GM12892 (cell line): ENCODE results near the gene TSPO.

Experiments
- DNase-seq: peaks from one replicate; pipeline ENCODE4 v3.0.0; 2011; ENCODE audit not compliant: insufficient read length
- FAIRE-seq: peaks from 2 replicates; lab custom pipeline; 2011; peaks lifted over from hg19 to GRCh38; lab: Jason Lieb, UNC
- POLR2A ChIP-seq: IDR thresholded peaks from 2 replicates; pipeline ENCODE4 v1.6.1; 2011; ENCODE audit warnings: low read depth, low read length, control low read depth
- POLR2AphosphoS5 ChIP-seq: IDR thresholded peaks from 2 replicates; pipeline ENCODE4 v1.6.1; 2011; ENCODE audit warnings: low read depth, low read length, control low read depth
- TAF1 ChIP-seq: IDR thresholded peaks from 2 replicates; pipeline ENCODE4 v1.6.1; 2011; ENCODE audit warnings: low read depth, mild to moderate bottlenecking, control low read depth, low read length, borderline replicate concordance

Gene TSPO

GRCh38 chr22:43186272-43187170 is 35.2 kb downstream of the TSPO start, which contains the start of gene TTLL12:
TSS of gene TTLL12 (minus strand) at chr22:43187134. CDS start at chr22:43187069, 65 bp downstream.
- TF ChIP-seq TAF1 (0 out of 2 replicates have a peak, but pooled peaks have one; percentile 40), POLR2A (peak; percentile 68; the same call in 1 of the 2 replicates), POLR2AphosphoS5 (no peak)
- peak; percentile 80 for DNase-seq
- peak; percentile 9 for FAIRE-seq

DNA sequence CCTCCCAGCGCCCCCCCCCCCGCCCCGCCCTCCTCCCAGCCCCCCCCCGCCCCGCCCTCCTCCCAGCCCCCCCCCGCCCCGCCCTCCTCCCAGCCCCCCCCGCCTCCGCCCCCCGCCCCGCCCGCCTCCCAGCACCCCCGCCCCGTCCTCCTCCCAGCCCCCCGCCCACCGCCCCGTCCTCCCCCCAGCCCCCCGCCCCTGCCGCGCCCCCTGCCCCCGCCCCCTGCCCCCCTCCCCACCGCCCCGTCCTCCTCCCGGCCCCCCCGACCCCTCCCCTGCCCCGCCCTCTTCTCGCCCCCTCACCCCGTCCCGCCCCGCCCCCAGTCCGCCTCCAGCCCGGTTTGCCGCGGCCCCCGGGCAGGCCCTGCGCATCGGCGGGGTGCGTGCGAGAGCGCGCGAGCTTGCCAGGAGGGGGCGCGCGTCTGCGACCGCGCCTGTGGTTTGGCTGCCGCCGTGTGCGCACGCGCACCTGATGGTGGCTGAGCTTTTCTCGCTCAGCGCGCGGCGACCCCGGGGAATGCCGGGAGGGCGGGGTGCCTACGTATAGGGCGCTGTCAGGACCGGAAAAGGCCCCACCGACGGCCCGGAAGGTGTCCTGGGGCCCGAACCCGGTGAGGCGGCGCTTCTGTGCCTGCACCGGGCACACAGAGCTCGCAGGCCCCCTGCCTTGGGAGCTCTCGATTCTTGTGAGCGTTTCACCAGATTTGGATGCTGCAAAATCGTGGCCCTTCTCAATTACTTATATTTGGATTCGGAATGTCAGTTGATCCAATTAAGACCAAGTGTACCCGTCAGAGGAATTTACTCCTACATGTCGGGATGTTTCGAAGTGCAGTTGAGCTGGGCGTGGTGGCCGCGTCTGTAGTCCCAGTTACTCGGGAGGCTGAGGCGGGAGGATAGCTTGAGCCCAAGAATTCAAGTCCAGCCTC is 36.1 kb downstream of the TSPO start:
- peak; percentile 98 for DNase-seq
- peak; percentile 80 for TF ChIP-seq POLR2AphosphoS5
- TF ChIP-seq POLR2A: peak; percentile 96
- TF ChIP-seq TAF1: peak; percentile 55
- peak; percentile 99 for FAIRE-seq

GRCh38 chr22:43188829-43189545 is 37.6 kb downstream of the TSPO start:
- DNase-seq (no peak), FAIRE-seq (no peak)
- TF ChIP-seq POLR2A (no peak), TAF1 (no peak), POLR2AphosphoS5 (no peak)

DNA sequence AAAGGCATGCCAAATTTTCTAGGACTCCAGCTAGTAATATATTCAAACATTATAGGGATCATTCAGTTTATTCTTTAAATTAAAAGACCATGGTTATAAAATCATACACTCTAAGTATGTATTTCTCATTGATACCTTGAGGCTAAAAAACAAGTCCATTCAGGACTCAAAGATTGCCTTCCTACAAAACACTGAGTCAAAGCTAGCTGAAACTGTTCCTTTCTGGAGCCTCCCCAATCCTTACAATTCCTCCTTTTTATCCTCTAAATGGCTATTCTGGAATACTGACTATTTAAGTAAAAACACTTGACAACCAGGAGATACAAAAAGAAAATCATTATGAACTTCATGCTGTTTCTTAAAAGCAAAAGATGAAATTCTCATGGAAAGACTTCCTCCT is 40.5 kb downstream of the TSPO start:
- FAIRE-seq (no peak), DNase-seq (no peak)
- TF ChIP-seq POLR2AphosphoS5: no peak
- no peak for TF ChIP-seq POLR2A
- no peak for TF ChIP-seq TAF1

GRCh38 chr22:43197271-43197941 is 46.0 kb downstream of the TSPO start:
- FAIRE-seq (no peak), DNase-seq (no peak)
- TF ChIP-seq POLR2A (no peak), POLR2AphosphoS5 (no peak), TAF1 (no peak)

DNA sequence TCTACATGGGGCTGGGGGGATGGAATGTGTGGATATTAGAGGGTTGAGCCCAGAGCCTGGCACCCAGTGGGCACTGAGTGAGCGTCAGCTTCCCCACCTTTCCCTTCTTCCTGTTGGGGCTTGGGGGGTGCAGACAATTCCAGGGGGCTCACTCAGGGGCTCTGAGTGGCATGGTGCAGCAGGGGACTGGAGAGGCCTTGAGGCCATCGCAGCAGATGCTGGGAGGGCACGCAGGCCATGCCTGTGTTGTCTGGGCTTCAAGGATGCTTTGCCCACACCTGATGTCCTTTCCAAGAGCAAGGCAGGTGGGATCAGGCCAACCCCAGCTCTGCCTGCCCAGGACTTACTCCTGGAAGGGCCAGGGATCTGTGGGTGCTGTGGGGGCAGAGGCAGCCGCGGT is 46.8 kb downstream of the TSPO start:
- no peak for DNase-seq
- no peak for FAIRE-seq
- TF ChIP-seq POLR2AphosphoS5 (no peak), TAF1 (no peak), POLR2A (no peak)

DNA sequence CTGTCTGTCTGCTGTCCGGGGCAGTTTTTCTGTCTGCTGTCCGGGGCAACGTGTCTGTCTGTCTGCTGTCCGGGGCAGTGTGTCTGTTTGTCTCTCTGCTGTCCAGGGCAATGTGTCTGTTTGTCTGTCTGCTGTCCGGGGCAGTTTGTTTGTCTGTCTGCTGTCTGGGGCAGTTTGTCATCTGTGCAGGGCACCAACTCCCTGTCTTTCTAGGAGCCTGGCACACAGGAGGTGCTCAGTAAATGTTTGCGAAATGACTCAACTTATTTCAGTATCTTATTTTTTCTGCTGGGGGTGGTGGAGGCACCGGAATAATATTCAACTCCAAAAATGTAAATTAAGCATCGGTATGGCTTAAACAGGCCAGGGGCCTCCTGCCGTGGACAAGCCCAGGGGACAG is 47.6 kb downstream of the TSPO start:
- no peak for DNase-seq
- no peak for TF ChIP-seq POLR2A
- no peak for FAIRE-seq

DNA sequence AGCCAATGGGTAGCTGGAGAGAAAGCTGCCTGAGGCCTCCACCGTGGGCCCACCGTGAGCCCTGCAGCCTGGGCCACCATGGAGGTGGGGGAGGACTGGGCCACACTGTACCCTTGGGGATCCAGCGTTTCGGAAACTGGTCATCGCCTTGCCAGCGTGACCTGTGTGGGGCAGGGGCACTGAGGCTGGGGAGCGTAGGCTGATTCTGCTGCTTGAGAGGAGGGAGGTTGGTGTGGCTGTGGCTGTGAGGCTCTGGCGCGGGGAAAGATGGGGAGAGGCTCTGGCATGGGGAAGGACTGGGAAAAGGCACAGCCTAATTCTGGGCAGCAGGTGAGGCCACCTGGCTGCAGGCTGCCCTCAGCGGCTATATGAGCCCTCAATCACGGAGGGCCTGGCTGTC is 48.2 kb downstream of the TSPO start:
- FAIRE-seq: no peak
- TF ChIP-seq POLR2A: no peak
- no peak for TF ChIP-seq TAF1
- TF ChIP-seq POLR2AphosphoS5: no peak
- DNase-seq: no peak

DNA sequence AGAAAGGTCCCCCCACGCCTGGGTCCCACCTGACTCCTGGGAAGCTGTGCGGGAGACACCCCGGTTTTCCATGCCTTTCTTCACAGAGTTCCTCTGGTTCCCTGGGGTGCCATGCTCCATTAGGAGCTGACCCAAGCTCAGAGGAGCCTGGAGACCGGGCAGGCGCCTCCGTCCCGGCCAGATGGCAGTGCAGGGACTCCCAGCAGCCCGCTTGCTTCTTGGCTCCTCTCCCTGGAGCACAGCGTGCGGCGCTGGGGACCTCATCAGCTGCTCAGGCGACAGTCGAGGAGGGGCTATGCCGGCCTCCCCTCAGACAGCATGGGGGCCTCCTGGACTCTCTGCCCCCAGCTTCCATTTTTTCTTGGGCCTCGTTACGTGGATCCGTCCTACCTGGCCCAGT is 48.7 kb downstream of the TSPO start:
- DNase-seq: no peak
- no peak for FAIRE-seq
- TF ChIP-seq POLR2A (no peak), POLR2AphosphoS5 (no peak), TAF1 (no peak)

DNA sequence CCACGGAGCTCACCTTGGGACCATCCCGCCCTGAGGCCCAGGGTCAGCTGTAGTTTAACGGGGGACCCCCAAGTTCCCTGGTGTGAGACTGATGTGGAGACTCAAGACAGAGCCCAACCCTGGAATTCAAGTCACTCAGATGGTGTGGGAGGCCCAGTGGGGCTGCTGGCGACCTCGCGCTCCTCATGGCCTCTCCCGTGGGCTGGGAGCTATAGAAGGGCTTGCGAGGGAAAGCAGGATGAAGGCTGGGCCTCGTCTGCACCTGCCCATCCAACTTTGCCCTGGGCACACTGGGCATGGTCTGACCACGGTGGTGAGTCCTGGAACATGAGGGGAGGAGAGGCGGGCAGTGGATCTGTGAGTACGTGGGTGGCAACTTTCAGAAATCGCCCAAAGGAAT is 49.2 kb downstream of the TSPO start:
- FAIRE-seq (no peak), DNase-seq (no peak)
- TF ChIP-seq TAF1: no peak
- TF ChIP-seq POLR2AphosphoS5: no peak
- TF ChIP-seq POLR2A: no peak
